Measurements from ENCODE around the gene CACHD1. TPM values are rescaled to one million over a fixed set of nuclear protein-coding genes. Genes with fewer than 3 reads are reported as not detected.

The CACHD1 gene
- total and polyA plus RNA-seq, 2 donors from 2014 or later: 3.9 to 8.2 TPM

DNA sequence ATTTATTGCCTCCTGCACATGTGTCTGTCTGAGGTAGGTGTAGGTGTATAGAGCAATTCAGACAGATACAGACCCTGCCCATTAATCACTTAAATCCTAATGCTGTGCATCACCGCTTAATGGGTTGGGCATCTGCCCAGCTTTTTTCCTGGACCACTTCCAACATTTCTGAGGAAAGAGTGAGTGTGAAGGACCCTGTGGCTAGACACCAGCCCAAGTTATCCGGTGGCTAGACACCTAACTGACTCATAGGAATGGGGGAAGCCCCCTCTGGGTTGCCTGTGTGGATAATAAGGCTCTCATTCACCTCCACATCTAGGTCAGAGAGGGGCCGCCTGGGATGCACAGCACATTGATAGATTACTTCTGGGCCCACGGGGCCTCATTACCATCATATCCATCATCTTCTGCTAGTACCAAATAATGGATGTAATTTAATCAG is 153.8 kb downstream of the CACHD1 start:
- Histone ChIP-seq H3K4me1 (ENCODE audit: control insufficient read depth in 2 of 3, insufficient read depth in 2 of 3, low read depth in 1 of 3, low read length in 3 of 3) (peaks cover 0 to 4% (median 0%) of the 10 kb centered on the region in 3 donors), H3K9me3 (ENCODE audit: control insufficient read depth in 2 of 3, insufficient read depth in 1 of 3, low read length in 3 of 3) (no peaks in the 10 kb centered on the region), H3K36me3 (ENCODE audit: control insufficient read depth in 2 of 3, insufficient read depth in 3 of 3, low read length in 3 of 3) (no peaks in the 10 kb centered on the region), H3K27me3 (ENCODE audit: control insufficient read depth, insufficient read depth, low read length) (no peaks in the 10 kb centered on the region), H3K9ac (ENCODE audit: low read length in 3 of 3) (no peak overlapping the region), H3K27ac (ENCODE audit: low read depth in 2 of 2, low read length in 2 of 2) (no peak overlapping the region), H3K4me3 (ENCODE audit: low read length in 3 of 3) (no peak overlapping the region)
- DNase-seq: no peak
- no peak for FAIRE-seq
- TF ChIP-seq, protein P1, sequence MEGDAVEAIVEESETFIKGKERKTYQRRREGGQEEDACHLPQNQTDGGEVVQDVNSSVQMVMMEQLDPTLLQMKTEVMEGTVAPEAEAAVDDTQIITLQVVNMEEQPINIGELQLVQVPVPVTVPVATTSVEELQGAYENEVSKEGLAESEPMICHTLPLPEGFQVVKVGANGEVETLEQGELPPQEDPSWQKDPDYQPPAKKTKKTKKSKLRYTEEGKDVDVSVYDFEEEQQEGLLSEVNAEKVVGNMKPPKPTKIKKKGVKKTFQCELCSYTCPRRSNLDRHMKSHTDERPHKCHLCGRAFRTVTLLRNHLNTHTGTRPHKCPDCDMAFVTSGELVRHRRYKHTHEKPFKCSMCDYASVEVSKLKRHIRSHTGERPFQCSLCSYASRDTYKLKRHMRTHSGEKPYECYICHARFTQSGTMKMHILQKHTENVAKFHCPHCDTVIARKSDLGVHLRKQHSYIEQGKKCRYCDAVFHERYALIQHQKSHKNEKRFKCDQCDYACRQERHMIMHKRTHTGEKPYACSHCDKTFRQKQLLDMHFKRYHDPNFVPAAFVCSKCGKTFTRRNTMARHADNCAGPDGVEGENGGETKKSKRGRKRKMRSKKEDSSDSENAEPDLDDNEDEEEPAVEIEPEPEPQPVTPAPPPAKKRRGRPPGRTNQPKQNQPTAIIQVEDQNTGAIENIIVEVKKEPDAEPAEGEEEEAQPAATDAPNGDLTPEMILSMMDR (IDR thresholded peaks at IDR 0.05; ENCODE audit: borderline replicate concordance, extremely low read depth, insufficient read depth): no peak
- intact Hi-C loops (cut with DNase I): no loop called here

DNA sequence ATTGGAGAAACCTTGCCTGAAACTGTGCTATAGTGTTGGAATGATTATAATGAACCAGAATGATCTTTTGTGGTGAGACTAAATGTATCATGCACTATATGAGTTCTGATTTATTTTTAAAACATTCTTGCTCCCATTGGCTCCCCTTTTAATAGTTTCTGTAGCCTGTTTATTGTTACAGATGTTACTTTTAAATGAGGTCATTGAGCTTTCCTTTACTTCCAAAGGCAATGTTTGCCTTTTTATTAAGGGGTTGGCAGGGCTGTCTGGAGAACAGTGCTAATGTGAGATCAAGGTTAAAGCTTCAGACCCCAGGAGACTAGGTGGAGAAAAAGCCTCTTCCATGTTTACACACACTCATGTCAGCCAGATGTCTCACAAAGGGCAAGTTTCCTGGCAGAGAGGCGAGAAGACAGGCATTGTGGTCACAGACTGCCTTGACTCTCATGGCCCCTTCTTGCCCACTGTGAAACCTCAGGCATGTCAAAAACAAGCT is 154.3 kb downstream of the CACHD1 start:
- H3K27me3 ChIP-seq (ENCODE audit: control insufficient read depth, insufficient read depth, low read length): no peaks in the 10 kb centered on the region
- FAIRE-seq (no peak), DNase-seq (peak in 1 of 5 donors; percentile 28)
- H3K9ac ChIP-seq (ENCODE audit: low read length in 3 of 3): no peak overlapping the region
- intact Hi-C loops (cut with DNase I): no loop called here
- peaks cover 0 to 4% (median 0%) of the 10 kb centered on the region in 3 donors for H3K4me1 ChIP-seq (ENCODE audit: control insufficient read depth in 2 of 3, insufficient read depth in 2 of 3, low read depth in 1 of 3, low read length in 3 of 3)
- no peaks in the 10 kb centered on the region for H3K36me3 ChIP-seq (ENCODE audit: control insufficient read depth in 2 of 3, insufficient read depth in 3 of 3, low read length in 3 of 3)
- no peaks in the 10 kb centered on the region for H3K9me3 ChIP-seq (ENCODE audit: control insufficient read depth in 2 of 3, insufficient read depth in 1 of 3, low read length in 3 of 3)
- no peak overlapping the region for H3K4me3 ChIP-seq (ENCODE audit: low read length in 3 of 3)
- no peak overlapping the region for H3K27ac ChIP-seq (ENCODE audit: low read depth in 2 of 2, low read length in 2 of 2)
- TF ChIP-seq, protein P1 (IDR thresholded peaks at IDR 0.05; ENCODE audit: borderline replicate concordance, extremely low read depth, insufficient read depth): no peak

DNA sequence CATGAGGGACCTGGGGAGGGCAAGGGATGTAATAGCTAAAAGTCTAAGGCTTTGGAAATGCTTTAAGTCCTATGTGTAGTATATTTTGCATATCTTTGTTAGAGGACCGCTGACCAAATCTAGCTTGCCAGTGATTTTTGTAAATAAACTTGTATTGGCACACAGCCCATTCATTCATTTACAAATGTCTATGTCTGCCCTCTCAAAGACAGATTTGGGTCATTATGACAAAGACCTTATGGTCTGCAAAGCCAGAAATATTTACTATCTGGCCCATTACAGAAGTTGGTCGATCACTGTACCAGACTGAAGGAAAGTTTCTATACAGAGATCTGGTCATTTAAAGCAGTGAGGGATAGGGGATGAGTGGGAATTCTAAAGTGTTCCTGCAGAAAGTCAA is 154.9 kb downstream of the CACHD1 start:
- H3K4me1 ChIP-seq (ENCODE audit: control insufficient read depth in 2 of 3, insufficient read depth in 2 of 3, low read depth in 1 of 3, low read length in 3 of 3): peaks cover 0 to 4% (median 0%) of the 10 kb centered on the region in 3 donors
- no peak overlapping the region for H3K9ac ChIP-seq (ENCODE audit: low read length in 3 of 3)
- DNase-seq (peak in 1 of 5 donors; percentile 28), FAIRE-seq (no peak)
- intact Hi-C loops (cut with DNase I): no loop called here
- no peak overlapping the region for H3K4me3 ChIP-seq (ENCODE audit: low read length in 3 of 3)
- H3K9me3 ChIP-seq (ENCODE audit: control insufficient read depth in 2 of 3, insufficient read depth in 1 of 3, low read length in 3 of 3): no peaks in the 10 kb centered on the region
- no peak overlapping the region for H3K27ac ChIP-seq (ENCODE audit: low read depth in 2 of 2, low read length in 2 of 2)
- TF ChIP-seq, protein P1 (IDR thresholded peaks at IDR 0.05; ENCODE audit: borderline replicate concordance, extremely low read depth, insufficient read depth): no peak
- no peaks in the 10 kb centered on the region for H3K36me3 ChIP-seq (ENCODE audit: control insufficient read depth in 2 of 3, insufficient read depth in 3 of 3, low read length in 3 of 3)
- no peaks in the 10 kb centered on the region for H3K27me3 ChIP-seq (ENCODE audit: control insufficient read depth, insufficient read depth, low read length)

DNA sequence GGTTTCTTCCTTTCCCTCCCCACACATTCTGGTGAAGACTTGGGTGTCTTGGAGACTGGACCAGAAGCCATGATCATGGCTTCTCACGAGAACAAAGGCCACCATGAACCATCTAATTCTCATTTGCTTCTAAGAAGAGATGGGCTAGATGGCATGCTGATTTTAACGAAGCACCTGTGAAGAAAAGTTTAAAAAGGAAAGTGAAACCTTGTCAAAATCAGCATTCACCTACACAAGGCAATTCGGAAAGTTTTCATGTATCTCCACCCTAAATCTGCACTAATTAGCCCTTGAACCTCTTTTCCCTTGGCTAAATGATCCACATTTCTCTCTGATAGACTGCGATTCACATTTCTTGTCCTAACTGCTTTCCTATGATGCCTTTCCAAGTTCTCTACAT is 160.7 kb downstream of the CACHD1 start:
- H3K4me3 ChIP-seq (ENCODE audit: low read length in 3 of 3): peak overlapping the region in 1 of 3 donors; percentile 13
- intact Hi-C loops (cut with DNase I): no loop called here

More for the DNA sequence above, 160.7 kb downstream of the CACHD1 start:
- no peak for DNase-seq
- peaks cover 0 to 8% (median 4%) of the 10 kb centered on the region in 3 donors for H3K36me3 ChIP-seq (ENCODE audit: control insufficient read depth in 2 of 3, insufficient read depth in 3 of 3, low read length in 3 of 3)
- no peaks in the 10 kb centered on the region for H3K4me1 ChIP-seq (ENCODE audit: control insufficient read depth in 2 of 3, insufficient read depth in 2 of 3, low read depth in 1 of 3, low read length in 3 of 3)
- H3K27ac ChIP-seq (ENCODE audit: low read depth in 2 of 2, low read length in 2 of 2): no peak overlapping the region
- no peak overlapping the region for H3K9ac ChIP-seq (ENCODE audit: low read length in 3 of 3)
- H3K27me3 ChIP-seq (ENCODE audit: control insufficient read depth, insufficient read depth, low read length): no peaks in the 10 kb centered on the region
- no peaks in the 10 kb centered on the region for H3K9me3 ChIP-seq (ENCODE audit: control insufficient read depth in 2 of 3, insufficient read depth in 1 of 3, low read length in 3 of 3)
- FAIRE-seq: no peak
- TF ChIP-seq, protein P1 (IDR thresholded peaks at IDR 0.05; ENCODE audit: borderline replicate concordance, extremely low read depth, insufficient read depth): no peak
